Muscle layer of duodenum (tissue), 2 donors: ENCODE data around the gene LNPEP.
A peak's percentile ranks its signal among the peaks of the same experiment; 100 is the strongest.

Experiments used
- H3K27ac ChIP-seq: one replicate; pipeline ENCODE4 v1.7.0; 2013; ENCODE audit warnings: mild to moderate bottlenecking, low read length
- H3K27me3 ChIP-seq: one replicate; pipeline ENCODE4 v1.7.0; 2013; ENCODE audit warnings: low read depth, mild to moderate bottlenecking, control low read depth, low read length
- H3K36me3 ChIP-seq, 2 donors: one replicate each; pipeline ENCODE4 v1.7.0; 2013; ENCODE audit warnings: low read length in 2 of 2, control low read depth in 1 of 2, mild to moderate bottlenecking in 1 of 2; ENCODE audit not compliant: insufficient read depth in 2 of 2, control insufficient read depth in 1 of 2
- H3K4me1 ChIP-seq, 2 donors: one replicate each; pipeline ENCODE4 v1.7.0; 2013; ENCODE audit warnings: low read length in 2 of 2, mild to moderate bottlenecking in 2 of 2, control low read depth in 1 of 2, moderate library complexity in 1 of 2; ENCODE audit not compliant: insufficient read depth in 2 of 2, control insufficient read depth in 1 of 2
- H3K4me3 ChIP-seq, 2 donors: one replicate each; pipeline ENCODE4 v1.7.0; 2013; ENCODE audit warnings: low read length in 2 of 2, low read depth in 1 of 2, mild to moderate bottlenecking in 1 of 2
- H3K9me3 ChIP-seq, 2 donors: one replicate each; pipeline ENCODE4 v1.7.0; 2013; ENCODE audit warnings: low read length in 2 of 2, control low read depth in 1 of 2, mild to moderate bottlenecking in 1 of 2; ENCODE audit not compliant: control insufficient read depth in 1 of 2
- donor health status: healthy.

LNPEP gene

DNA sequence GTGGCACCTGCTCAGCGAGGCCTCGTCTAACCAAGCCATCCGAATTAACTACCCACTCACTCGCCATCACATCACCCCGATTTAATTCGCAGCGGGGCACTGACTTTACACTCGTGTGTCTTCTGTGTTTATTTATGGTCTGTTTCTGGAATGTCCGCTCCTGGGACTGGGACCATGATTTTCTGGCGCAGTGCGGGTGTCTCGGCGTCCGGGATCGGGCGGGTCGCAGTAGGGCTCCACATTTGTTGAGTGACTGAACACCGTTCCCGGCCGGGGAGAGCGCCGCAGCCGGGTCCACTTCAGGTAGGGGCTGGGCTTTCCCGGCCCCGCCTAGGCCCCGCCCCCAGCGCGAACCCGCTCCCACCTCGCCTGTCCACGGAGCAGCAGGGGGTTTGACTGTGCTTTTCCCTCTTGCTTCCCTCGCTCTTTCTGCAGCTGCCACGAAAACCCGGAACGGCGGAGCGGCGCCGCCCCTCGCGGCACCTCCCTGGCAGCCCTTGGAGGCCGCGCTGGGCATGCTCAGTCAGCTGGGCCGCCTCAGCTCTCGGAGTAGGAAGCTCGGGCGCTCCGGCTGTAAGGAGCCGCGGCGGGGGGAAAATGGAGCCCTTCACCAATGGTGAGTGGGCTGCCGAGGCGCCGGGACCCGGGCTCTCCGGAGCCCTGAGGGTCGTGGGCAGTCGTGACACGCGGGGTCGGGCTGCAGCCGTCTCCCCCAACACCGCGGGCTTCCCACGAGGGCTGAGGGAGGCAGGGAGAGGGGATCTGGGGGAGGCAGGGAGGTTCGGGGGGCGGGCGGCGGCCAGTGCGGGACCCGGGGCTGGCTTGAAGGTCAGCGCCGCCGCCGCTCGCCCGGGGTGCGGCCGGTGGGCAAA lies at the start of gene LNPEP:
Gene LNPEP (plus strand): TSS at position 522 of the 872 bp plus-strand sequence. CDS start 76 bp downstream, at position 598.
- H3K4me1 ChIP-seq, result peaks cover 17 to 40% of the 10 kb centered on the region in 2 donors
- H3K36me3 ChIP-seq, result peaks cover 0 to 10% of the 10 kb centered on the region in 2 donors
- peak within 1 kb of the TSS; percentile 96 for H3K27ac ChIP-seq
- H3K9me3 ChIP-seq, result no peaks in the 10 kb centered on the region
- H3K27me3 ChIP-seq, result no peaks in the 10 kb centered on the region
- peak within 1 kb of the TSS; percentile 93 for H3K4me3 ChIP-seq

DNA sequence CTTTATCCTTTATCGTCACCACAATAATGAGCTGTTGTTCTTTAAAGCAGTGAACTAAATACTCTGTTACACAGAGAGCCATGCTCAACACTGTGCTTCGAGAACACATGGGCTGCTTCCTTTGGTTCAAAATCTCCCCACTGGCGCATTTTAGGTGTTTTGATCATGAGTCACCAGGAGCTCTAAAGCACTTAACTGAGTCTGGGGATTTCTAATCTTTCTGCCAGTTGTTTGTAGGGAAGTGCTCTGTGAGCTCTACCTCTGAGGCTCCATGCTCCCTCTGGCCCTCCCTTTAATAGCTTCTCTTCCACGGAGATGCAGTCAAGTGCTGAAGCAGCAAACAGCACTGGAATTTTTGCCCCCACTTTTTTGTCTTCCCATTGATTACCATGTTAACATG lies 42.5 kb upstream of the LNPEP start:
- Histone ChIP-seq H3K36me3 (peaks cover 26 to 40% of the 10 kb centered on the region in 2 donors), H3K4me3 (no peak overlapping the region), H3K27ac (no peak overlapping the region), H3K4me1 (no peaks in the 10 kb centered on the region), H3K9me3 (no peaks in the 10 kb centered on the region), H3K27me3 (no peaks in the 10 kb centered on the region)

GRCh38 chr5:96896276-96896675 lies 39.6 kb upstream of the LNPEP start:
- no peaks in the 10 kb centered on the region for H3K9me3 ChIP-seq
- H3K4me1 ChIP-seq, result no peaks in the 10 kb centered on the region
- H3K36me3 ChIP-seq, result peaks cover 18 to 31% of the 10 kb centered on the region in 2 donors
- no peak overlapping the region for H3K4me3 ChIP-seq
- H3K27me3 ChIP-seq, result no peaks in the 10 kb centered on the region
- H3K27ac ChIP-seq, result peak overlapping the region; percentile 17

GRCh38 chr5:96896806-96897205 lies 39.1 kb upstream of the LNPEP start:
- no peaks in the 10 kb centered on the region for H3K27me3 ChIP-seq
- peak overlapping the region; percentile 17 for H3K27ac ChIP-seq
- H3K9me3 ChIP-seq, result no peaks in the 10 kb centered on the region
- no peaks in the 10 kb centered on the region for H3K4me1 ChIP-seq
- no peak overlapping the region for H3K4me3 ChIP-seq
- peaks cover 22 to 36% of the 10 kb centered on the region in 2 donors for H3K36me3 ChIP-seq

DNA sequence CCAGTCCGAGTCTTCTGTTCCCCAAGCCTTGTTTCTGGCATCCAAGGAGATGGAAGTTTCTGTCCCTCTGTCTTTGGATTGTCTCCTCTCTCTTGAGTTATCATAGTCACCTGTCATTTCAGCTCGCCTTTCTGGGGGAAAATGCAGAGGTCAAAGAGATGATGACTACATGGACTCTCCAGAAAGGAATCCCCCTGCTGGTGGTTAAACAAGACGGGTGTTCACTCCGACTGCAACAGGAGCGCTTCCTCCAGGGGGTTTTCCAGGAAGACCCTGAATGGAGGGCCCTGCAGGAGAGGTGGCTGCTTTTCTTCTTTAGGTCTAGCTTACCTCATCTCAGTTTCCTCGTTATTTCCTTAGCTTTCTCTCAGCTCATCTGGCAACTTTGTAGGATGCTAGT lies 34.5 kb upstream of the LNPEP start:
- H3K9me3 ChIP-seq, result no peaks in the 10 kb centered on the region
- no peak overlapping the region for H3K27ac ChIP-seq
- no peaks in the 10 kb centered on the region for H3K4me1 ChIP-seq
- no peaks in the 10 kb centered on the region for H3K27me3 ChIP-seq
- no peak overlapping the region for H3K4me3 ChIP-seq
- peaks cover 31 to 34% of the 10 kb centered on the region in 2 donors for H3K36me3 ChIP-seq

- H3K9me3 ChIP-seq, result no peaks in the 10 kb centered on the region
- peaks cover 31 to 34% of the 10 kb centered on the region in 2 donors for H3K36me3 ChIP-seq
- H3K27me3 ChIP-seq, result no peaks in the 10 kb centered on the region
- no peak overlapping the region for H3K4me3 ChIP-seq
- no peaks in the 10 kb centered on the region for H3K4me1 ChIP-seq
- H3K27ac ChIP-seq, result no peak overlapping the region
These were observed 34.0 kb upstream of the LNPEP start for GRCh38 chr5:96901841-96902240.

- H3K36me3 ChIP-seq, result peaks cover 28 to 34% of the 10 kb centered on the region in 2 donors
These were observed 33.0 kb upstream of the LNPEP start for GRCh38 chr5:96902876-96903275.

DNA sequence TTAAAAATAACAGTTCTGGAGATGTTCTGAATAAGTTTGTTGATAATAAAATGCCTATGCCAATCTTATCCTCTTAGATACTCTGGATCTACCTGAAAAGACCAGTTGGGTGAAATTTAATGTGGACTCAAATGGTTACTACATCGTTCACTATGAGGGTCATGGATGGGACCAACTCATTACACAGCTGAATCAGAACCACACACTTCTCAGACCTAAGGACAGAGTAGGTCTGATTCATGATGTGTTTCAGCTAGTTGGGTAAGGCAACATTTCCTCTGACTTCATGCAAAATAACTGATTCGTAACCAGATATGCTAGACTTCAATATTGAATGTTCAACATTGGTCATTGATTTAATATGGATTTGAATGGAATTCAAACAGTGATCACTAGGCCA lies 32.6 kb upstream of the LNPEP start:
- H3K36me3 ChIP-seq, result peaks cover 28 to 34% of the 10 kb centered on the region in 2 donors
- no peaks in the 10 kb centered on the region for H3K4me1 ChIP-seq
- no peaks in the 10 kb centered on the region for H3K27me3 ChIP-seq

More at GRCh38 chr5:96902876-96903275, 33.0 kb upstream of the LNPEP start:
- no peak overlapping the region for H3K27ac ChIP-seq
- no peaks in the 10 kb centered on the region for H3K4me1 ChIP-seq
- no peaks in the 10 kb centered on the region for H3K9me3 ChIP-seq
- no peak overlapping the region for H3K4me3 ChIP-seq
- no peaks in the 10 kb centered on the region for H3K27me3 ChIP-seq

DNA sequence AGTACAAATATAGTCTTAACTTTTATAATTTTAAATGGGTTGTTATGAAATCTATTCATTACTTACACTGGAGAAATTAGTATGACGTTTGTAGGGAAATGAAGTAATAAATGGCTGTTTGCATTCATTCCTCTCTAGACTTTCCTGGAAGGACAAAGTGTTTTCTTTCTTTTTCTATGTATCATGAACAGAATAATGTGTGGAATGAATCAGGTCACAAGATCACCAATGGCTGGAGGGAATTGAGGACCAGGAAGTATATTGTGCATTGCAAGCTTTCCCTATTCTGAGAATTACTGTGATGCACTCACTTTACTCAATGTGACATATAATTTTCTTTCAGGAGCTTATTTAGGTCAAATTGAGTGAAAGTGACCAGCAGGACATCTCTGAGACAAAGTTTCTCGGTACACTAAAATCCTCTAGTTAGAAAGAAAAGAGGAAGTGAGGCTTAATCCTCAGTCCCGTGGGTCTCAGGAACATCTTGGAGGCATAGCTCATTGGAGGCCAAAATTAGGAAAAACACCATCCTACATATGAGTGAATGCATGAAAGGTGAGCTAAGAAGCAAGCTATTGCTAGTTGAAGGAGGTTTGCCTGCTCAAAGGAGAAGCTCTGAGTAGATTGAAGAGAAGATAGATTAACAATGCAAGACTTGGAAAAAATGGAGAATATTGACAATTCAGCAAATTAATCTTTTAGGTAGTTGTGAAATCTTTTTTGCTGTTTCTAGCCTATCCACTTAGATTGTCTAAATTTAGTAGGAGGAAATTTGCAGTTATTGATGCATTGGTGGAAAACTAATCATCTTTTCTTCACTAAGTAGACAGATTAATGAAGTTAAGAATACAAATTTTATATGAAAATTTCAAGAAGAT lies 31.6 kb upstream of the LNPEP start:
- Histone ChIP-seq H3K9me3 (no peaks in the 10 kb centered on the region), H3K27me3 (no peaks in the 10 kb centered on the region), H3K27ac (no peak overlapping the region), H3K4me3 (no peak overlapping the region), H3K4me1 (no peaks in the 10 kb centered on the region), H3K36me3 (peaks cover 33 to 39% of the 10 kb centered on the region in 2 donors)

More for the DNA sequence above, 32.6 kb upstream of the LNPEP start:
- Histone ChIP-seq H3K4me3 (no peak overlapping the region), H3K9me3 (no peaks in the 10 kb centered on the region), H3K27ac (no peak overlapping the region)

DNA sequence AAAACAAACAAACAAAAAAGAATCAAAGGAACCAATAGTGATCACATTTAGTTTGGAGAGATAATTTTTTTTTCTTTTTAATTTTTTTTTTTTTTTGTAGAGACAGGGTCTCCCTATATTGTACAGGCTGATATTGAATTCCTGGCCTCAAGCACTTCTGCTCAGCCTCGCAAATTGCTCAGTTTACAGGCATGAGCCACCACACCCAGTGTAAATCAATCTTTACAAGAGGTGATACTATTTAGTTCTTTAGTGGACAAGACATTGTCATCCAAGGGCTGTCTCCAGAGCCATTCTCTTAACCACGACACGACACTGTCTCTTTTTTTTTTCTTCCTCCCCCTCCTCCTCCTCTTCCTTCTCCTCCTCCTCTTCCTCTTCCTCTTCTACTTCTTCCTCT lies 30.0 kb upstream of the LNPEP start:
- Histone ChIP-seq H3K36me3 (peaks cover 31 to 39% of the 10 kb centered on the region in 2 donors), H3K4me3 (no peak overlapping the region), H3K4me1 (no peaks in the 10 kb centered on the region), H3K9me3 (no peaks in the 10 kb centered on the region), H3K27me3 (no peaks in the 10 kb centered on the region), H3K27ac (no peak overlapping the region)

DNA sequence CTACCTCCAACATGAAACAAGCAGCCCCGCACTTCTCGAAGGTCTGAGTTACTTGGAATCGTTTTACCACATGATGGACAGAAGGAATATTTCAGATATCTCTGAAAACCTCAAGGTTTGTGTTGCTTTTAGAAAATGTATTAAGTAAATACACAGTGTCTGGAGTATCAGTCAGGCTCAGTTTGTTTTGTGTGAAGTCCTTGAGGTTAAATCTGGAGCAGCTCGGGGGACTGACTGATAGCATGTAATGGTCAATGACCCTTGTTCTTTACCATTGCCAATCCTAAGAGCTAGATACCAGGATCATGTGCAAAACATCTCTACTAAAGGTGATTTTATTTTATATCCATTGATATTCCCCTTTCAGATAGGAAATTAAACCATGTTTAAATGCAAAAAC lies 26.9 kb upstream of the LNPEP start:
- H3K9me3 ChIP-seq, result no peaks in the 10 kb centered on the region

More for the DNA sequence above, 26.9 kb upstream of the LNPEP start:
- H3K4me1 ChIP-seq, result no peaks in the 10 kb centered on the region
- H3K36me3 ChIP-seq, result peaks cover 8 to 25% of the 10 kb centered on the region in 2 donors
- no peak overlapping the region for H3K27ac ChIP-seq
- H3K27me3 ChIP-seq, result no peaks in the 10 kb centered on the region
- H3K4me3 ChIP-seq, result no peak overlapping the region
